ENCODE results near the gene C2CD4C.
A peak's percentile ranks its signal among the peaks of the same experiment; 100 is the strongest.
"Not testable (repeated sequence)": the region's sequence is repeated elsewhere in the genome, so short reads cannot be mapped to it uniquely, and the experiment has no call there.

C2CD4C gene

DNA sequence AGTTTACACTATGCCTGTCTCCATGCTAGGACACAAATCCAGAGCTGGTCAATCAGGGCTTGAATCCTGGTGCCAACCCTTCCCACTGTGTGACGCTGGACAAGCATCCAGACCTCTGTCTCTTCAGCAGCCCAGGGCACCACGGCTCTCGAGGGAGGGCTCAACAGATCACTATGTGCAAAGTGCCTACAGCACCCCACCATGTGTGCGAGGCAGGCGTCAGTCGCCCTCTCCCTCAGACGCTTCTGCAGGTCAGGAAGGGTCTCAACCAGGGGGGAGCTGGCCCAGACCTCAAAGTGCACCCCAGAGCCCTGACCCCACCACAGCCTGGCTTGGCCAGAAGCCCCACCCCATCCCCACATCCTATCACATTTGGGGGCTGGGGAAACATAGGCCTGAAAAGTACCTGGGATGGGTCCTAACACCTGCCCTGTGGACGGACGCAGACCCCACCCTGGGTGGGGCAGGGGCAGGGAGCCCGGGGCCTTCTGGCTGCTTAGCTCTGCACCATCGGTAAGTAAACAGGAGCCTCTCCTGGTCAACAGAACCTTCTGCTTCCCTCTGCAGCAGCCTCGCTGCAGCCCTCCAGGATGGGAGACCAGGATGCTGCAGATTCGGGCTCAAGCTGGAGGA is 2.9 kb upstream of the C2CD4C start:
- no peak for DNase-seq (ENCODE audit: low read depth)
- no peak overlapping the region for H3K4me3 ChIP-seq (ENCODE audit: low read length)
- TF ChIP-seq CTCF (conservative IDR thresholded peaks at IDR 0.05; ENCODE audit: low read depth, low read length) = no peak

DNA sequence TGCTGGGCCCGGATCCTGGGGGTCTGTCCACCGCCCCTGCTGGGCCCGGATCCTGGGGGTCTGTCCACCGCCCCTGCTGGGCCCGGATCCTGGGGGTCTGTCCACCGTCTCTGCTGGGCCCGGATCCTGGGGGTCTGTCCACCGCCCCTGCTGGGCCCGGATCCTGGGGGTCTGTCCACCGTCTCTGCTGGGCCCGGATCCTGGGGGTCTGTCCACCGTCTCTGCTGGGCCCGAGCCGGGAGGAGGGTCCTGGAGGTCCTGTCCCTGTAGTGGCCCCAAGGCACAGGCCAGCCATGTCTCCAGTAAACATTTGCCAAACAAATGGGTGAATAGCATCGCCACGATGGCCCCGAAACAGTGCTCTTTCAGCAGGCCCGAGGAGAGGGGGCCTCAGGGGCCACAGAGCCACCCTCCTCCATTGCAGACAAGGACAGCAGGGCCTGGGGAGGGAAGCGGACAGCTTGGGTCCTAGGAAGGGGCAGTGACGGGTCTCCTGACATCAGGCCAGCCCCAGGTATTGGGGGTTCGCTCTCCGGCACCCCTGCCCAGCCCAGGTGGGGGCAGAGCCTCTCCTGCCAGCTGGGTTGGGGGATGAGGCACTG is 2.3 kb upstream of the C2CD4C start:
- not testable (repeated sequence) for H3K4me3 ChIP-seq (ENCODE audit: low read length); DNase-seq (ENCODE audit: low read depth)

DNA sequence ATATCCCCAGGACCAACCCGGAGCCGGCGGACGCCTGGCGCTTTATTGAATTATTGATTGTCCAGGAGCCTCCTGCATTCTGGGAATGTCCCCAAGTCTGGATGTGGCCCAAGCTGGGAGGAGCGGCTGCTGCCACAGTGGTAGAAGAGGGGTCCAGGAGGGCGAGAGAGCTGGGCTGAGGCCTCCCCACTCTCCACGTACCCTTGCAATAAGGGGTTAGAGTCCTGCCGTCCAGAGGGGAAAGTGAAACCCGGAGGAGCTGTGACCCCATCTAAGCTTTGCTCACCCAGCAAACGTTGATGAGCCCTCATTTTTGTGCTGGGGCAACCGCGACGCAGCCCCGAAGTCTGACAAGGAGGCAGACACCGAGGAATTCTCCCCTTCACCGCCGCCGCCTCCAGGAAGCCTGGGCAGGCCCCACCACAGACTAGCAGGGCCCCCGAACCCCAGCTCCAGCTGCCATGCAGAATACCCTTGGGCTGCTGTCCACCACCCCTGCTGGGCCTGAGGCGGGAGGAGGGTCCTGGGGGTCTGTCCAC is 1.4 kb upstream of the C2CD4C start:
- no peak for TF ChIP-seq CTCF (conservative IDR thresholded peaks at IDR 0.05; ENCODE audit: low read depth, low read length)
- no peak overlapping the region for H3K4me3 ChIP-seq (ENCODE audit: low read length)
- no peak for DNase-seq (ENCODE audit: low read depth)

DNA sequence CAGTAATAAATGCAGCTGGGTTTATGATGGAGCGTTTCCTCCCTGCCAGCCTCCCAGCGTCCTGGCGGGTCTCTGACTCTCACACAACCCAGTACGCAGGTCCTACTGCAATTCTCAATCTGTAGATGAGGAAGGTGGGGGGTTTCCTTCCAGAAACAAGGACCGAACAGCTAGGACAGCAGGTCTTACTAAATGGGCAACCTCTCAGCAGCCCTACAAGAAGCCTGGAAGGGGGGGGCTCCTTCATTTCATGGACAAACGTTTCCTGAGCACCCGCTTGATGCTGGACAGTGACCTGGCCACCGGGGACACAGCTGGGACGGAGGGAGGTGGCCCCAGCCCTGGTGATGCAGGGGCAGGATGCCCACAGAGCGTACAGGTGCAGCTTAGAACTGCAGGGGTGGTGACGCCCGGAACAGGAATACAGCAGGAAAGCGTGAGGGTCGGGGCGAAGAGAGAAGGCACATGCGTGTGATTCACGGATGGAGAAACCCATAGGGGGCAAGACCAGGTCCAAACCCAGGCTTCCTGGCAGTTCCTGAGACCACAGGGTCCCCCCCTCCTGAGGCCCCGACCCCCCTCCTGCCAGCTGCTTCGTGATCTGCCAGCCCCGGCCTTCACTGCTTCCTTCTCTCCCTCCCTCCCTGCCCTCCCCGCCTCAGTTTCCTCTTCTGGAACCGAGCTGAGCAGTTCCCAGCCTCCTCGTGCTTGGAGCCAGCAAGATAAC is 732 bp upstream of the C2CD4C start:
- H3K4me3 ChIP-seq (ENCODE audit: low read length) = peak overlapping the region; percentile 27
- DNase-seq (ENCODE audit: low read depth) = no peak
- TF ChIP-seq CTCF (conservative IDR thresholded peaks at IDR 0.05; ENCODE audit: low read depth, low read length) = no peak

DNA sequence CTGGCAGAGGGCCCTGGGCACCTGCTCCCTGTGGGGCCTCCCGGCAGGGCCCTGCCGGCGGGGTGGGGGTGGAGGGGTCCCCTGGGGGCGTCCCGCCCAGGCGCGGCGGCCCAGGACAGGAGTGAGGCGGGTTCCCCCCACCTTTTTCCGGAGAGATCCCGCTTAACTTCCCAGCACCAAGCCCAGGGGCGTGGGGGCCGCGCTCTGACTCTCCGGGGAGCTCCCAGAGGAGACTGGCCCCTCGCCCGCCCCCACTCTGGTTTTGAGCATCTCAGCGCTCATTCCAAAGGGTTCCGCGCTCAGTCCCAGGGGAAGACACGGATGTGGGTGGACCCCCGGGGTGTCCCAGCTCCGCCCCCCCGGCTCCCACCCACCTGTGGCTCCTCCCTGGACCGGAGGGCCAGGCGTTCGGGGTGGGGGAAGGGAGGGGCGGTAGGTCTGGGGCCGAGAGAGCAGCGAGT is 476 bp downstream of the C2CD4C start:
- no peak for TF ChIP-seq CTCF (conservative IDR thresholded peaks at IDR 0.05; ENCODE audit: low read depth, low read length)
- H3K4me3 ChIP-seq (ENCODE audit: low read length) = peak overlapping the region; percentile 22
- no peak for DNase-seq (ENCODE audit: low read depth)

DNA sequence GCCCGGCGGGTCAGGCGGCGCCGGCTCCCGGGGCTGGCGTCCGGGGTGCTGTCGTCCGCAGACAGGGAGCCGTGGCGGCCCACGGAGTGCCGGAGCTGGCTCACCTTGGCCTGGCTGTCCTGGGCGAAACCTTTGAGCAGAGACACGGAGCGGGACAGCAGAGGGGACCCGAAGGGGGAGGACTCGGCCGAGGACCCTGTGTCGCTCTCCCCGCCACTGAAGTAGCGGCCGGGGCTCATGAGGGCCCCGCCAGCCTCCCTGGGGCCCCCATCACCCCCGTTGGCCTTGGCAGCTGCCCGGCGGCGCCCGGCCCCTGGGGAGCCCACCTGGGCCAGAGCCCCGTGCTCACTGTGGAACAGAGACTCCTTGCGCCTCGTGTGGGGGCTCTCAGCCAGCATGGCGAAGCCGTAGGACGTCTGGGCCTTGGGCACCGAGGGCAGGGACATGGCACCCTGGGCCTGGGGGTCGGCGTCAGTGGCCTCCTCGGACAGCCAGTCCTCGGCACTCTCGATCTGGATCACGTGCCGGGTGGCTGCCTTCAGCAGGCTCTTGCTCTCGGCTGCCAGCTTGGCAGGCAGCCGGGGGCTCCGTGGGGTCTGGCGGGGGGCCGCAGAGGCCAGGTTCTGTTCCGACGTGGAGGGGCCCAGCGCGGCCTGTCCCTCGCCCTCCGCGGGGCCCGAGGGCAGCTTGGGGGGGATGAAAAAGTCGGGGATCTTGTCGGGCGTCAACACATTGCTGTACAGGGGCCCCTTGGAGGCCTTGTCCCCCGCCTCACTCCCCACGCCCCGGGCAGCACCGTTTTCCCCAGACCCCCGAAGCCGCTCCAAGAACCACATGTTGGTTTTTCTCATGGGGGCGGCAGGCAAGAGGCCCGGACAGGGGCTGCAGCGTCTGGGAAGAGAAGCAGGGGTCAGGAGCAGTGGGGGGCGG is 1.2 kb downstream of the C2CD4C start:
- no peak for DNase-seq (ENCODE audit: low read depth)
- TF ChIP-seq CTCF (conservative IDR thresholded peaks at IDR 0.05; ENCODE audit: low read depth, low read length) = no peak
- no peak overlapping the region for H3K4me3 ChIP-seq (ENCODE audit: low read length)

All from retinal pigment epithelial cell (primary cell).